ENCODE data around the gene SLC38A10. TPM values are rescaled to one million over a fixed set of nuclear protein-coding genes. Genes with fewer than 3 reads are reported as not detected.
A peak's percentile ranks its signal among the peaks of the same experiment; 100 is the strongest.

Gene SLC38A10
- total RNA-seq, 1 donor from 2014 or later = 120 TPM

GRCh38 chr17:81314398-81315081 is 19.4 kb upstream of the SLC38A10 start:
- no peak for DNase-seq (ENCODE audit: extremely low spot score, unreplicated experiment)
- Mint-ChIP-seq H3K36me3 (ENCODE audit: unreplicated experiment) (no peaks in the 10 kb centered on the region), H3K9me3 (ENCODE audit: unreplicated experiment) (no peaks in the 10 kb centered on the region), H3K4me1 (ENCODE audit: unreplicated experiment) (peaks cover 3% of the 10 kb centered on the region), H3K4me3 (ENCODE audit: unreplicated experiment) (no peak overlapping the region), H3K27ac (ENCODE audit: unreplicated experiment) (no peak overlapping the region), H3K27me3 (ENCODE audit: unreplicated experiment) (no peaks in the 10 kb centered on the region)
- no peak for TF ChIP-seq CTCF (IDR thresholded peaks at IDR 0.05)

- no peaks in the 10 kb centered on the region for H3K27me3 Mint-ChIP-seq (ENCODE audit: unreplicated experiment)
- H3K4me1 Mint-ChIP-seq (ENCODE audit: unreplicated experiment) = peaks cover 9% of the 10 kb centered on the region
- H3K27ac Mint-ChIP-seq (ENCODE audit: unreplicated experiment) = no peak overlapping the region
Observed at GRCh38 chr17:81313776-81314397, 18.8 kb upstream of the SLC38A10 start.

GRCh38 chr17:81312624-81313325 is 17.7 kb upstream of the SLC38A10 start:
- Mint-ChIP-seq H3K4me1 (ENCODE audit: unreplicated experiment) (peaks cover 12% of the 10 kb centered on the region), H3K4me3 (ENCODE audit: unreplicated experiment) (no peak overlapping the region), H3K36me3 (ENCODE audit: unreplicated experiment) (no peaks in the 10 kb centered on the region), H3K9me3 (ENCODE audit: unreplicated experiment) (no peaks in the 10 kb centered on the region), H3K27me3 (ENCODE audit: unreplicated experiment) (no peaks in the 10 kb centered on the region), H3K27ac (ENCODE audit: unreplicated experiment) (no peak overlapping the region)
- DNase-seq (ENCODE audit: extremely low spot score, unreplicated experiment) = no peak
- TF ChIP-seq CTCF (IDR thresholded peaks at IDR 0.05) = no peak

More at GRCh38 chr17:81313776-81314397, 18.8 kb upstream of the SLC38A10 start:
- H3K9me3 Mint-ChIP-seq (ENCODE audit: unreplicated experiment) = no peaks in the 10 kb centered on the region
- no peak for DNase-seq (ENCODE audit: extremely low spot score, unreplicated experiment)
- no peak for TF ChIP-seq CTCF (IDR thresholded peaks at IDR 0.05)
- H3K36me3 Mint-ChIP-seq (ENCODE audit: unreplicated experiment) = no peaks in the 10 kb centered on the region
- no peak overlapping the region for H3K4me3 Mint-ChIP-seq (ENCODE audit: unreplicated experiment)

GRCh38 chr17:81311946-81312345 is 16.8 kb upstream of the SLC38A10 start:
- H3K4me1 Mint-ChIP-seq (ENCODE audit: unreplicated experiment) = peaks cover 14% of the 10 kb centered on the region
- H3K27me3 Mint-ChIP-seq (ENCODE audit: unreplicated experiment) = no peaks in the 10 kb centered on the region
- TF ChIP-seq CTCF (IDR thresholded peaks at IDR 0.05) = no peak
- H3K4me3 Mint-ChIP-seq (ENCODE audit: unreplicated experiment) = no peak overlapping the region
- H3K9me3 Mint-ChIP-seq (ENCODE audit: unreplicated experiment) = no peaks in the 10 kb centered on the region
- DNase-seq (ENCODE audit: extremely low spot score, unreplicated experiment) = no peak
- no peaks in the 10 kb centered on the region for H3K36me3 Mint-ChIP-seq (ENCODE audit: unreplicated experiment)
- no peak overlapping the region for H3K27ac Mint-ChIP-seq (ENCODE audit: unreplicated experiment)

GRCh38 chr17:81310949-81311550 is 15.9 kb upstream of the SLC38A10 start:
- peak overlapping the region; percentile 38 for H3K27ac Mint-ChIP-seq (ENCODE audit: unreplicated experiment)
- no peak for DNase-seq (ENCODE audit: extremely low spot score, unreplicated experiment)
- no peak overlapping the region for H3K4me3 Mint-ChIP-seq (ENCODE audit: unreplicated experiment)

More at GRCh38 chr17:81310949-81311550, 15.9 kb upstream of the SLC38A10 start:
- Mint-ChIP-seq H3K27me3 (ENCODE audit: unreplicated experiment) (no peaks in the 10 kb centered on the region), H3K36me3 (ENCODE audit: unreplicated experiment) (no peaks in the 10 kb centered on the region), H3K4me1 (ENCODE audit: unreplicated experiment) (peaks cover 14% of the 10 kb centered on the region), H3K9me3 (ENCODE audit: unreplicated experiment) (no peaks in the 10 kb centered on the region)
- no peak for TF ChIP-seq CTCF (IDR thresholded peaks at IDR 0.05)

Measured in osteocyte (in vitro differentiated cells).